Loucy (cell line): ENCODE measurements around the gene TMEM217.

Experiments
- EZH2phosphoT487 ChIP-seq: fragments of 200-600 bp; IDR thresholded peaks from 2 replicates; pipeline ENCODE4 v1.6.1; 2018; ENCODE audit warnings: antibody characterized with exemption, mild to moderate bottlenecking, moderate library complexity, borderline replicate concordance
- TF ChIP-seq, protein P1 (sequence below): fragments of 200-600 bp; sonication (generic); conservative IDR thresholded peaks from 2 replicates; pipeline ENCODE4 v1.5.1; 2014; ENCODE audit warnings: mild to moderate bottlenecking, antibody characterized with exemption, low read length

DNA sequence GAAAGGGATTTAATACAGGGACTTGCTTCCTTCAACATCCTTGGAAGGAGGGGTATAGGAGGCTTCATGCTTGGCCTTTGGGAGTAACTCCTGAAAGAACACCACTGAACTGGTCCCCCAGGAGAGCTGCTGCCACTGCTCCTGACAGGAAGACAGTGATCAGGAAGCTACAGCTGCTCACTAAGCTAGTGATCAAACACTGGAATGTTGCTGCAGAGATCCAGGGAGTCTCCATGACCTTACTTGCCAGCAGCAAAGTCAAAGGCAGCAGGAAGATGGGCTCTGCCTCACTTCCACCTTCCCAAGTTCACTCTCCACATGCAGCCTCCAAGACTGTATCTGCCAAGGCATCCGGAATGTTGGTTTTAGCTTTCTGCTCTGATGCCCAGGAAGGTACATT lies 56.2 kb downstream of the TMEM217 start:
- TF ChIP-seq, protein P1, sequence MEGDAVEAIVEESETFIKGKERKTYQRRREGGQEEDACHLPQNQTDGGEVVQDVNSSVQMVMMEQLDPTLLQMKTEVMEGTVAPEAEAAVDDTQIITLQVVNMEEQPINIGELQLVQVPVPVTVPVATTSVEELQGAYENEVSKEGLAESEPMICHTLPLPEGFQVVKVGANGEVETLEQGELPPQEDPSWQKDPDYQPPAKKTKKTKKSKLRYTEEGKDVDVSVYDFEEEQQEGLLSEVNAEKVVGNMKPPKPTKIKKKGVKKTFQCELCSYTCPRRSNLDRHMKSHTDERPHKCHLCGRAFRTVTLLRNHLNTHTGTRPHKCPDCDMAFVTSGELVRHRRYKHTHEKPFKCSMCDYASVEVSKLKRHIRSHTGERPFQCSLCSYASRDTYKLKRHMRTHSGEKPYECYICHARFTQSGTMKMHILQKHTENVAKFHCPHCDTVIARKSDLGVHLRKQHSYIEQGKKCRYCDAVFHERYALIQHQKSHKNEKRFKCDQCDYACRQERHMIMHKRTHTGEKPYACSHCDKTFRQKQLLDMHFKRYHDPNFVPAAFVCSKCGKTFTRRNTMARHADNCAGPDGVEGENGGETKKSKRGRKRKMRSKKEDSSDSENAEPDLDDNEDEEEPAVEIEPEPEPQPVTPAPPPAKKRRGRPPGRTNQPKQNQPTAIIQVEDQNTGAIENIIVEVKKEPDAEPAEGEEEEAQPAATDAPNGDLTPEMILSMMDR = no peak
- TF ChIP-seq EZH2phosphoT487 = no peak
